Gastrocnemius medialis (tissue), 4 donors: ENCODE data around the gene ME3.

Experiments
- POLR2A ChIP-seq, 2 donors: fragments of 450-650 bp; IDR thresholded peaks; one replicate each; pipeline ENCODE4 v1.6.1; 2017; ENCODE audit warnings: antibody characterized with exemption in 2 of 2, mild to moderate bottlenecking in 2 of 2, moderate library complexity in 2 of 2
- TF ChIP-seq, protein P1 (sequence below), 5 experiments: fragments of 450-650 bp in 3 of 5; fragments of 200-600 bp in 2 of 5; sonication (generic) in 2 of 5; IDR thresholded peaks in 4 of 5; conservative IDR thresholded peaks in 1 of 5; 1 replicate in 4 of 5; 2 replicates in 1 of 5; pipeline ENCODE4 v1.5.1; 2016 to 2019; ENCODE audit warnings: antibody characterized with exemption in 5 of 5, mild to moderate bottlenecking in 3 of 5, moderate library complexity in 3 of 5

DNA sequence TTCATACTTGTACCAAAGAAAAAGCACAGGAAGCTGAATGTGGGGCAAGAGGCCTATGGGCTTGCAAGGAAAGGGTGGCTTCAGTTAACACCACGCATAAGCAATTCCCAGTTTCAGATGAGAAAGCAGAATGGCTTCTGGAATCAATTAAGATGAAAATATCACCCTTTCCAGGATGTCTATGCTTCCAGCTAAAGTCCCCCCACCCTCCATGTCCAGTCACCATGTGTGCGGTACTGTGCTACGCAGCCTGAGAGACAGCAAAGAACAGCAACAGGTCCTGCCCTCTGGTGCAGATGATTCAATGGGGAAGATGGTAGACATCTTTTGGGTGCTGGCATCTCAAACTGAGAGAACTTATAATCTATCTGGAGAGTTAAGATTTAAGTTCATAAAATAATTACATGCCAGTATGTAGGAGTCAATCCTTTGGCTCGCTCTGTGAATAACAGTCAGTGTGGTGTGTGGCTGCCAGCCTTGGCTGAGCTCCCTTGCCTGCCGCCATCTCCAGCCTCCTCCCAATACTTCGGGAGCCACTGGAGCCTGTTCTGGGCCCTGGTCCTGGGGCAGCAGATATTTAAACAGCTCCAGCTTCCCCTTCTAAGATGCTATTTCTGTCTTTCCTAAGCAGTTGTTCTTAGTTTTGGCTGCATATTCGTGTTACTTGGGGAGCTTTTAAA lies 44.5 kb downstream of the ME3 start:
- TF ChIP-seq POLR2A (IDR thresholded peaks at IDR 0.05), result no peak
- TF ChIP-seq, protein P1, sequence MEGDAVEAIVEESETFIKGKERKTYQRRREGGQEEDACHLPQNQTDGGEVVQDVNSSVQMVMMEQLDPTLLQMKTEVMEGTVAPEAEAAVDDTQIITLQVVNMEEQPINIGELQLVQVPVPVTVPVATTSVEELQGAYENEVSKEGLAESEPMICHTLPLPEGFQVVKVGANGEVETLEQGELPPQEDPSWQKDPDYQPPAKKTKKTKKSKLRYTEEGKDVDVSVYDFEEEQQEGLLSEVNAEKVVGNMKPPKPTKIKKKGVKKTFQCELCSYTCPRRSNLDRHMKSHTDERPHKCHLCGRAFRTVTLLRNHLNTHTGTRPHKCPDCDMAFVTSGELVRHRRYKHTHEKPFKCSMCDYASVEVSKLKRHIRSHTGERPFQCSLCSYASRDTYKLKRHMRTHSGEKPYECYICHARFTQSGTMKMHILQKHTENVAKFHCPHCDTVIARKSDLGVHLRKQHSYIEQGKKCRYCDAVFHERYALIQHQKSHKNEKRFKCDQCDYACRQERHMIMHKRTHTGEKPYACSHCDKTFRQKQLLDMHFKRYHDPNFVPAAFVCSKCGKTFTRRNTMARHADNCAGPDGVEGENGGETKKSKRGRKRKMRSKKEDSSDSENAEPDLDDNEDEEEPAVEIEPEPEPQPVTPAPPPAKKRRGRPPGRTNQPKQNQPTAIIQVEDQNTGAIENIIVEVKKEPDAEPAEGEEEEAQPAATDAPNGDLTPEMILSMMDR (IDR thresholded peaks at IDR 0.05 in 4 of 5, conservative IDR thresholded peaks at IDR 0.05 in 1 of 5), result no peak
